Measurements from ENCODE around the gene TARDBP.
"Not testable (repeated sequence)": the region's sequence is repeated elsewhere in the genome, so short reads cannot be mapped to it uniquely, and the experiment has no call there.

TARDBP gene

DNA sequence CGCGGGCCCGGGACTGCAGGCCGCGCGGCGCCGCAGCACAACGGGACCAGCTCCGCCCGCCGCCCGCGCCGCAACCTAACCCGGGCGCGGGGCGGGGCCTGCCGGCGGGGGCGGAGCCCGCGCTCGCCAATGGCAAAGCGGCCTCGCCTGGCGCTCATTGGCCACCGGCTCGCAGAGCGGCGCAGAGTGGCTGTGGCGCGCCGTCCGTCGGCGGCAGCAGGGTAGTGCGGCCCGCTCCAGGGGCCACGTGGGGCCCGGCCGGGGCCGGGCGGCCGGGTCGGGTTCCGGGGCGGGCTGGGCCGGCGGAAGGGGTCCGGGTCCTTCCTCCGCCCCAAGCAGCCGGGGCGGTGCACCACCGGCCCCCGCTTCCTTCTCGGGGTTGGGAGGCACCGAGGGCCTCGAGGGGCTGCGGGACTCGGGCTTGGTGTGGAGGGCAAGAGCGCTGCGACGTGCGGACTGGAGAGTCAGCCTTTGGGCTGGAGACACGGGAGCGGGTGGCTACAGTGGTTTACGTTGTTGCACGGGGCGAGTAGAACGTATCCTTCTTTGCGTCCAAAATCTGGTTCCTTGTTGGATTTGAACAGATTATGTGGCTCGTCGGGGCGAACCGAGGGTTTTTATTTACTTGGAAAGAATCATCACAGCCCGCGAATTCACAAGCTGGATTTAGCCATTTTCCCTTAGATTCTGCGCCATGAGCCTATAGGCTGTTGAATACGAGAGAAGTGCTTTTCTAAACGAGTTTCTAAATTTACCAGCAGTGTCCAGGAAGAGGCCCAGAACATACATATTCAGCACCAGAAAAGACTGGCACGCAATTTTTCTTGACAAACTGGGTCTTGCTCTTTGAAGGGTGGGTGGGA is 47.7 kb downstream of the TARDBP start, which contains the start of gene SRM:
Gene SRM, minus strand, starts transcription at position 51 of the 863 bp plus-strand sequence. CDS start 75 bp downstream, outside the sequence.
- DNase-seq (ENCODE audit: low spot score) = peak; percentile 97

DNA sequence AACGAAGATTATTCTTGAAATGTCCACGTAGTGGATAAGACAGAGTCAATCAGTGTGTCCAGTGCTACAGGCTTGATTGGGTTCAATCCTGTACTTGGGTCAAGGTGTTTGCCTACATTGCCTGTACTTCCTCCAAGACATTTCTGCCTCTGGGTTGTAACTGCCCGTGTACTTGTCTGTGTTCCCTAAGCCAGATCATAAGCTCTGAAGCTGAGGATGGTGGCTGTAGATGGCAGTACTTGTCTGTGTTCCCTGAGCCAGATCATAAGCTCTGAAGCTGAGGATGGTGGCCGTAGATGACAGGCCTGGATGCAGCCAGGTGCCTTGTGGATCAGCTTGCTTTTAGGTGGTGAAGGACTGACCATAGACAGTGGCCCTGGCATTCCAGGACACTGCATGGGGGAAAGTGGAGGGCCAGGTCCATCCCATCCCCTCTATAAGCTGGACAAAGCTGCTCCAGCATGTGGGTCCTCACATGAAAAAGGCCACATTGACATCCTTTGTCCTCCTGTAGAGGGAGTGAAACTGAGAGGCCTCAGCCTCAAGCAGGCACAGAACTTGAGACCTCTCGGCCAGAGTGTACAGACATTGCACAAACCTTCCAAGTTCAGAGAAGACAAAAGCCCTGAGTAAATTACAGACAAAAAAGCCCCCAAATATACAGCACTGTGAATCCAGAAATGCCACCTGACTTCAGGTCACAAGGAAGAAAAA is 49.4 kb downstream of the TARDBP start:
- DNase-seq (ENCODE audit: low spot score) = no peak

DNA sequence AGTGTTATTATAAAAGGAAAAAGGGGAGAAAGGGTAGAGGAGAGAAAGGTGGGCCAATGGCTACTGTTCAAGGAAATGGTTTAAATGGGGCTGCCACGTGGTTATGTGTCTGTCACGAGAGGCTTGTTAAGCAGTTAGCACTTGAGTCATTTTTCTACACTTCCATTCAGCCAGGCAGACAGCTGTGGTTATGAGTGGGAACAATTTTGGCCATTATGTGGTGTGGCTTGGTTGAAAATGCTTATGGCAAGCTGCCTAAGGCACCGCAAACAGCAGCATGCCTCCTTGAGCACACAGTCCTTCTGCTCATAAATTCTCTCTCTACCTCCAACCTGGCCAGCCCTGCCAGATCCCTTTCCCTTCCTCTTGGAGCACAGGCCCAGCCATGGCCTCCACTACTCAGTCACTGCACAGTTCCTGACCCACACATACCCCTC is 50.5 kb downstream of the TARDBP start:
- DNase-seq (ENCODE audit: low spot score) = no peak

DNA sequence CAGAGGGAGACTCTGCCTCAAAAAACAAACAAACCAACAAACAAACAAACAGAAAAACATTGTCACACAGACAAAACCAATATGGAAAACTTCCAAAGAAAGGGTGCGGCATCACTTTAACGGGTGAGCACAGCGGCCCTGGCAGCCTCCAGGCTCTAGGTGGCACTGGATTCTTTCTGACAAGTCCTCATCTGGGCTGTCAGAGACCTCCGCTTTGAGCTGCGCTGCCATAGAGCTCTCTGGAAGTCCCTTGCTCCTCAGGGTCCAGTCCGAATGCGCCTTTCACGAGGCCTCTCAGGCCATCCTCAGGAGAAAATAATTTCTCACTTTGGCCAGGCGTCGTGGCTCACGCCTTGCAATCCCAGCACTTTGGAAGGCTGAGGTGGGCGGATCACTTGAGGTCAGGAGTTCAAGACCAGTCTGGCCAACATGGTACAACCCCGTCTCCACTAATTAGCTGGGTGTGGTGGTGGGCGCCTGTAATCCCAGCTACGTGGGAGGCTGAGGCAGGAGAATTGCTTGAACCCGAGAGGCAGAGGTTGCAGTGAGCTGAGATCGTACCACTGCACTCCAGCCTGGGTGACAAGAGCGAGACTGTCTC is 51.6 kb downstream of the TARDBP start:
- DNase-seq (ENCODE audit: low spot score) = not testable (repeated sequence)

DNA sequence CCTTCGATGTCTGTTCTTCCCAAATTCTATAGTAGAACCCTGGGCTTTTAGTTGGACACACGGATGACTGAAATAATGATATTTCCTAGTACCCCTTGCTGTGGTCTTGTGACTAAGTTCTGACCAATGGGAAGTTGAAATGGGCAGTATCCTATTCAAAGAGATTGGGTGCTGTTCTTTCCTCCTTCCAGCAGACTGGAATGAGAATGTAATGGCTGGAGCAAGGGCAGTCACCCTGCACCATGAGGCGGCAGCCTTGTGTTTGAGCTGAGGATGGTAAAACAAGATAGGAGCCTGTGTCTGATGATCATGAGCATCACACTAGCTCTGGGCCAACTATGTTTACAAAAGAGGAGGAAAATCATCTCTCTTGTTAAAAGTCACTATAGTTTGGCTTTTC is 52.5 kb downstream of the TARDBP start:
- no peak for DNase-seq (ENCODE audit: low spot score)

DNA sequence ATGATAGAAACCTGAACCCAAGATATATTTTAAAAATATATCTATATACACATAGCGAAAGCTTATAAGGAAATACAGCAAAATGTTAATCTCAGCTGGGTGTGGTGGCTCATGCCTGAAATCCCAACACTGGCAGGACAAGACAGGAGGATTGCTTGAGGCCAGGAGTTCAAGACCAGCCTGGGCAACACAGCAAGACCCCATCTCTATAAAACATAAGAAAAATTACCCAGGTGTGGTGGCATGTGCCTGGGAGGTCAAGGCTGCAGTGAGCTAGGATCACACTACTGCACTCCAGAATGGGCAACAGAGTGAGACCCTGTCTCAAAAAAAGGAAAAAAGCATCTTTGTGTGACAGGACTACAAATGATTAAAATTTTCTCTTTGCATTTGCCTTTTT is 53.3 kb downstream of the TARDBP start:
- no peak for DNase-seq (ENCODE audit: low spot score)

DNA sequence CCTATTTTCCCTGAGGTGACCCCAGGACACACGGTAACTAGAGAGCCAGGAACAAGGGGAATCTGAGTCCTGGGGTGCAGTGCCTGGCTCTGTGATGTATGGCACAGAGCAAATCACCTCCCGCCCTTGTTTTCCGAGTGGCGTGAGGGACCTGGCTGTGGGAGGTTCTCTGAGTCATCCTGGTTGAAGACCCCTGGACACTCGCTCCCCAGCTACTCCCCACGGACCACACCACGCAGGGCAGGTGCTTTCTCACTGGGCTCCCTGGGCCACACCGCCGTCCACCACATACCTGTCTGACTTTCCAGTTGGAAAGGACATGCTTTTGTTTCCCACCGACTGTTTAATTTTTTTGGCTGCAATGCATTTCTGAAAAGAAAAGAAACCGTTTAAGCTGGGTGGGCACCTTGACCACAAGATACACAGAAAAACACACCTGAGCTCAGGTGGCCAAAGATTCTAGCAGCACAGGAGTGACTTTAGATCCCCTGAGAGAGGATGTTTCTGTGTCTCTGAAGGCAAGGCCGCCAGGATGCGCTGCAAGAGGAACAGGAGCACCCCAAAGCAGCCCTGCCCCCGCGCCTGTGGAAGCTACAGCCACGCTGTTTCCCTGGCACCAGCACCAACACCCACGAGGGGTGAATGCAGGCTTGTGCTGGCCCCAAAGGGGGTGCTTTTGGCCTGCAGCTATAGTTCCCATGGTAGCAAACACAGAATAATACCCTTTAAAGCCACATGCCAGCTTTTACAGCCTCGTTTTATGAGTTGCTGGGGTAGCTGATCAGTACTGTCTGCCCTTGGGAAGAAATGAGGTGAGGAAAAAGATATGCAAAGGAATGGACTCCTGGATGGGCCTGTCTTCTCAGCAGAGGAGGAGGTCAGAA is 55.5 kb downstream of the TARDBP start:
- DNase-seq (ENCODE audit: low spot score) = no peak

DNA sequence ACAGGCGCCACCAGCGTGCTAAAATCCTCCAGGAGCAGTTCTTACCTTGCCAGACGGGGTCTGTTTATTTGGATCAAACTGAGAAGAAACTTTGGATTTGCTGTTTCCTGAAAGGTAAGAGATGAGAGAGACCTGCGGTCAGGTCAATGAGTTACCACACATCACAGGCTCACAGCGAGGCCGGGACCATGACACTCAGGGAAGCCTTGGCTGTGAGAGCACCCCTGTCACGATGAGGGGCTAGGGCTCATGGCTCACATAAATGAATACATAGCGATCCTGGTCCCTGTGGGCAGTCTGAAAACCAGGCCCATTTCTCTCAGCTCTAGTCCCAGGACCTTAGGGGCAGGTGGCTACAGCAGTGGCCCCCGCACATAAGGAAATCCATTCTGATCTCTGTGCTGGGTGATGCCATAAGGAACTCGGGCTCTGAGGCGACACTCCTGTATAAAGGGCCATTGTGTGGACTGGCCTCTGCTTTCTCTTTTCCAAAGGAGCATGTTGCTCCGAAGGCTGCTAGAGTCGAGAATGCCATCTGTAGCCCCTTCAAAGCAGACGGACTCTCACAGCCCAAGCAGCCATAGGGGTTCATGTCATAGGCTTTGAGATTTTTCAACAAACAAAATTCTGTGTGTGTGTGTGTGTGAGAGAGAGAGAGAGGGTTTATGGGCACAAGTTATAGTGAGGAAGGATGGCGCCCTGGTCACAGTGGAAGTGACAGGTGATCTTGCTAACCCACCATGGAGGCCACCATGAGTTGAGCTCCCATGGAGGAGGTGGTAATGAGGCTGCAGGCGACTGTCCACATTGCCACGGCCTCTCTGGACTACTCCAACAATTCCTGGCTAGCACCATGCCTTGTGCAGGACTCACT is 56.4 kb downstream of the TARDBP start:
- no peak for DNase-seq (ENCODE audit: low spot score)

DNA sequence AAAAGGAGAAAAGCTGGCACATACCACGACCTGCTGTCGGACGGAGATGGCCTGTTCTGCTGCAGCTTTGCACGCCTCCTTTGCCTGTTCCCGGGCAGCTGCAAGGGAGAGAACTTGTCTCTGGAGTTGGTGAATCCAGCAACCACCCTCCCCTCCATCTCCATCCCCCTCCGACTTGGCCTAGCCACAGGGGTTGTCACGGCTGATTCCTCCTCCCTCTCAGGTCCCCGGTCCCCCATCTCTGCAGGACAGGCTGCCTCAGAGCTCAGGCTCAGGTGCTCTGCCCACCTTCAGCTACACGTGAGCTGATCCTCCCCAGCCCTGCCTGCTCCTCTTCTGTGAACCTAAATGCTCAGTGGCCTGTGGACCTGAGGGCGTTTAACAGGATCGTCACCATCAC is 58.4 kb downstream of the TARDBP start:
- DNase-seq (ENCODE audit: low spot score) = no peak

DNA sequence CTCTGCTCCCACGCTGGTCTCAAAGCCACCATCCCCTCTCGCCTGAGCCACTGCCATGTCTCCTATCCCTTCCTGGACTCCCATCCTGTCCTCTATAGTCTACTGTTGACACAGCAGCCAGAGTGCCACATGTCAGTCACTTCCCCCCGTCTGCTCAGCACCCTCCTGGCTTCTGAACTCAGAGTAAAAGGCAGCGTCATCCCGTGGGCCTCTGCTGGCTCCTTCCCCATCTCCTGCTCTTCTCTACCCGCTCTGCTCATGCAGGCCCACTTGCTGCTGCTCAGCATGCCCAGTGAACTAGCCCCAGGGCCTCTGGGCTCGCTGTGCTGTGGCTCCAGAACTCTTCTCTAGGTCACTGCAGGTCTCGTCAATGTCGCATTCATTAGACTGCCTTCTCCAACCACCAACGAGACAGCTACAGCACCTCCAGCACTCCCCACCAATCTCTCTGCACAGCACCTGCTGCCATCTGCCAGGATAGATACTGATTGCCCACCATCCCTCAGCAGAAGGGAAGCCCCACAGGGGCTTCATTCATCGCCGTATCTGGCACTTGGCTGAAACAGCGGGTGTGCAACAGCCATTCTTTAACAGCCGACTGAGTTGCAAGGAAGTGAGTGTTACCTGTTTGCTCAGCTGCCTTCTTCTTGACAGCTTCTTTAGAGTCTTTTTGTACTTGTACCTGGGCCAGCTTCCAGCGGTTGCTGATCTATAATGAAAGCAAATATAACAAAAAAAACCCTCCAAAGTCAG is 59.2 kb downstream of the TARDBP start:
- no peak for DNase-seq (ENCODE audit: low spot score)

DNA sequence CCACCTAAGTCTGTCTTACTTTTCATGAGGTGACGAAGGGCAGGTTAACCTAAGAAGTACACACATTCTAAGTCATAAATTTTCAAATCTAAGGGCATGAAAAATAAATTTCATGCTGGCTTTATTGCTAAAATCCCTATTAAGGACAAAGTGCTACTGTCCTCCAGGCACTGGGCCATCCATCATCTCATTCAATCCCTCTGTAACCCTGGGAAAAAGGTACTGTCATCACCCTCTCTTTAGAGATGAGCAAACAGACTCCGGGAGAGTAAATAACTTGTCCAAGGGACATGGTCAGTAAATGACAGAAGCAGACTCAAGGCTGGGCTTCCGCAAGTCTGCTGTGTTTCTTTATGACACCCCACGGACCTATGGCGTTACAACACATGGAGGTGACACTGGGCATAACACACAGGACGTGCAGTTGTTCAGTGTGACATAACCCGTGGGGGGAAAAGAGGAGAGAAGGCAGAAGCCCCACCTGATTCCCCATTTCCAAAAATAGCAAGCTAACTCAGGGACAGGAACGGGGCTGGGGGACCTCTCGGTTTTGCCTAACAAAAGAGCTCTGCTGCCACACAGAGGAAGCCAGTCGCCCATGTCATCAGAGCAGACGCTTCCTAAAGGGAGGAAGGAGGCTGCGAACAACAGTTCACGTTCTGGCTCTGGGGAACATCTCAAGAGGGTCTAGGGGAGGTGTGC is 59.9 kb downstream of the TARDBP start:
- no peak for DNase-seq (ENCODE audit: low spot score)

DNA sequence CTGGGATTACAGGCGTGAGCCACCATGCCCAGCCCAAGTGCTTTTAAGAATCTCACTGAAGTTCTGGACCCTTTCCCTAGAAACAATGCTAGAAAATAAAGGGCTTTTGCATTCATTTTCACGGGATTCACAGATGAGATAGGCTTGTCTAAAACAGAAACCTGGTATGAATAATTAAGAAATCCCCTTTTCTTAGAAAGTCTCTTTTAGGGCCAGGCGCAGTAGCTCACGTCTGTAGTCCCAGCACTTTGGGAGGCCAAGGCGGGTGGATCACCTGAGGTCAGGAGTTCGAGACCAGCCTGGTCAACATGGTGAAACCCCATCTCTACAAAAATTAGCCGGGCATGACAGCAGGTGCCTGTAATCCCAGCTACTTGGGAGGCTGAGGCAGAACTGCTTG is 60.9 kb downstream of the TARDBP start:
- not testable (repeated sequence) for DNase-seq (ENCODE audit: low spot score)

All from HuH-7.5 (cell line).